Left ventricle myocardium superior (tissue), 1 donor: Measurements from ENCODE around the gene SRCIN1. TPM values are rescaled to one million over a fixed set of nuclear protein-coding genes. Genes with fewer than 3 reads are reported as not detected.

Experiments
- ATAC-seq: fragments of 200-7000 bp; cut with Tn5 transposase; one replicate; pipeline ENCODE4 v1.9.1; 2020; ENCODE audit warnings: mild to moderate bottlenecking, moderate library complexity
- DNase-seq: peaks from one replicate; pipeline ENCODE4 v3.0.0-alpha.2; 2020
- intact Hi-C: fragments of 100-400 bp; cut with micrococcal nuclease; formaldehyde crosslinking; loops from one replicate; pipeline ENCODE4 v1.11.0; 2022
- total RNA-seq: library from RNA; stranded (reverse); fragmentation: NEBNext Ultra II Directional; extraction: Animal tissue kit (Norgen Biotek cat#: 25700); gene quantifications from one replicate; pipeline ENCODE4 v1.2.1, GENCODE V29; 2021
- donor health status: DM: no; HTN: yes; CAD: no; lungs with severe emphysema.

The SRCIN1 gene
- total RNA-seq, 1 donor from 2014 or later: 1.4 TPM

GRCh38 chr17:38587203-38587602, 18.5 kb downstream of the SRCIN1 start:
- intact Hi-C loops: no loop called here
- DNase-seq: no peak

GRCh38 chr17:38586788-38587187, 19.0 kb downstream of the SRCIN1 start:
- no peak for ATAC-seq
- DNase-seq: no peak
- intact Hi-C loops: no loop called here

More at GRCh38 chr17:38587203-38587602, 18.5 kb downstream of the SRCIN1 start:
- ATAC-seq: no peak

GRCh38 chr17:38585918-38586529, 19.7 kb downstream of the SRCIN1 start:
- DNase-seq (no peak), ATAC-seq (no peak)
- intact Hi-C loops: no loop called here

- intact Hi-C loops: no loop called here
Observed at GRCh38 chr17:38585056-38585917, 20.5 kb downstream of the SRCIN1 start.

GRCh38 chr17:38584350-38584925, 21.3 kb downstream of the SRCIN1 start:
- intact Hi-C loops: no loop called here
- ATAC-seq (peak; percentile 90), DNase-seq (peak; percentile 79)

More at GRCh38 chr17:38585056-38585917, 20.5 kb downstream of the SRCIN1 start:
- ATAC-seq (no peak), DNase-seq (no peak)

GRCh38 chr17:38583828-38584349, 21.9 kb downstream of the SRCIN1 start:
- intact Hi-C loops: no loop called here
- DNase-seq: no peak
- ATAC-seq: no peak

GRCh38 chr17:38583176-38583575, 22.6 kb downstream of the SRCIN1 start:
- intact Hi-C loops: no loop called here
- ATAC-seq (no peak), DNase-seq (no peak)

GRCh38 chr17:38582069-38582468, 23.7 kb downstream of the SRCIN1 start:
- ATAC-seq (no peak), DNase-seq (no peak)
- intact Hi-C loops: no loop called here

- ATAC-seq (peak; percentile 28), DNase-seq (no peak)
- intact Hi-C loops: no loop called here
Observed at GRCh38 chr17:38579934-38580333, 25.8 kb downstream of the SRCIN1 start.

GRCh38 chr17:38579083-38579480, 26.7 kb downstream of the SRCIN1 start:
- DNase-seq (no peak), ATAC-seq (no peak)
- intact Hi-C loops: no loop called here

- ATAC-seq: peak; percentile 14
- no peak for DNase-seq
- intact Hi-C loops: no loop called here
Observed at GRCh38 chr17:38578229-38579082, 27.3 kb downstream of the SRCIN1 start.

- DNase-seq (no peak), ATAC-seq (no peak)
- intact Hi-C loops: no loop called here
Observed at GRCh38 chr17:38577645-38578173, 28.0 kb downstream of the SRCIN1 start.

GRCh38 chr17:38577244-38577643, 28.5 kb downstream of the SRCIN1 start:
- ATAC-seq (no peak), DNase-seq (no peak)
- intact Hi-C loops: no loop called here

GRCh38 chr17:38575781-38576180, 30.0 kb downstream of the SRCIN1 start:
- no peak for ATAC-seq

GRCh38 chr17:38574712-38575111, 31.0 kb downstream of the SRCIN1 start:
- ATAC-seq (no peak), DNase-seq (no peak)
- intact Hi-C loops: no loop called here

More at GRCh38 chr17:38575781-38576180, 30.0 kb downstream of the SRCIN1 start:
- no peak for DNase-seq
- intact Hi-C loops: no loop called here

- peak; percentile 33 for ATAC-seq
- DNase-seq: no peak
Observed at GRCh38 chr17:38572669-38573365, 32.9 kb downstream of the SRCIN1 start.

GRCh38 chr17:38571833-38572668, 33.7 kb downstream of the SRCIN1 start:
- intact Hi-C loops: no loop called here
- DNase-seq (no peak), ATAC-seq (no peak)

More at GRCh38 chr17:38572669-38573365, 32.9 kb downstream of the SRCIN1 start:
- intact Hi-C loops: no loop called here
